Right ventricle myocardium superior (tissue), 1 donor: ENCODE measurements around the gene SIRPA. TPM values are rescaled to one million over a fixed set of nuclear protein-coding genes. Genes with fewer than 3 reads are reported as not detected.
A peak's percentile ranks its signal among the peaks of the same experiment; 100 is the strongest.

Experiments
- ATAC-seq: fragments of 200-7000 bp; cut with Tn5 transposase; one replicate; pipeline ENCODE4 v1.9.1; 2020; ENCODE audit warnings: mild to moderate bottlenecking; ENCODE audit not compliant: poor library complexity
- DNase-seq: peaks from one replicate; pipeline ENCODE4 v3.0.0-alpha.2; 2020
- intact Hi-C: fragments of 100-400 bp; cut with DNase I; formaldehyde crosslinking; loops from one replicate; pipeline ENCODE4 v1.11.2; 2022
- long read RNA-seq: library from polyadenylated mRNA; unstranded; transcript quantifications from one replicate; pipeline ENCODE4 v2.0.0, GENCODE V29; 2021
- total RNA-seq: library from RNA; stranded (reverse); fragmentation: NEBNext Ultra II Directional; extraction: Animal tissue kit (Norgen Biotek cat#: 25700); gene quantifications from one replicate; pipeline ENCODE4 v1.2.1, GENCODE V29; 2021
- donor health status: DM: no; HTN: yes; CAD: no; lungs with severe emphysema.

Gene SIRPA
- total RNA-seq, result 19.5 TPM
- long read RNA-seq, full-length matches to known transcripts, result 32 of 56 reads
- long read RNA-seq, partial matches to known transcripts, result 18 of 56 reads
- long read RNA-seq, other reads (novel, unspliced or antisense), result 6 of 56 reads

- ATAC-seq (peak; percentile 69), DNase-seq (peak; percentile 77)
- intact Hi-C loops, result loop anchor here (5.0 kb wide), 1 partner anchor 93 kb away; no protein-coding TSS in a partner anchor
These were observed at the start of gene SIRPA for GRCh38 chr20:1894951-1895673. Gene SIRPA, plus strand, starts transcription at chr20:1895407. Its CDS starts 41 bp downstream, at chr20:1895448.

- ATAC-seq, result no peak
- intact Hi-C loops, result no loop called here
- no peak for DNase-seq
These were observed 49.5 kb upstream of the SIRPA start for GRCh38 chr20:1845701-1846100.

GRCh38 chr20:1846341-1846740, 48.9 kb upstream of the SIRPA start:
- intact Hi-C loops, result no loop called here
- ATAC-seq (no peak), DNase-seq (no peak)

- intact Hi-C loops, result no loop called here
- DNase-seq, result no peak
- ATAC-seq, result no peak
These were observed 48.3 kb upstream of the SIRPA start for GRCh38 chr20:1846876-1847275.

GRCh38 chr20:1847780-1848179, 47.4 kb upstream of the SIRPA start:
- intact Hi-C loops, result no loop called here
- no peak for DNase-seq
- ATAC-seq, result no peak

GRCh38 chr20:1848373-1848772, 46.8 kb upstream of the SIRPA start:
- ATAC-seq (no peak), DNase-seq (no peak)
- intact Hi-C loops, result no loop called here

GRCh38 chr20:1851396-1851795, 43.8 kb upstream of the SIRPA start:
- ATAC-seq (no peak), DNase-seq (no peak)
- intact Hi-C loops, result no loop called here

GRCh38 chr20:1853473-1853872, 41.7 kb upstream of the SIRPA start:
- ATAC-seq (no peak), DNase-seq (no peak)
- intact Hi-C loops, result no loop called here

- DNase-seq (no peak), ATAC-seq (no peak)
- intact Hi-C loops, result no loop called here
These were observed 41.0 kb upstream of the SIRPA start for GRCh38 chr20:1854246-1854645.

GRCh38 chr20:1855109-1855508, 40.1 kb upstream of the SIRPA start:
- intact Hi-C loops, result no loop called here

GRCh38 chr20:1855690-1856089, 39.5 kb upstream of the SIRPA start:
- DNase-seq (no peak), ATAC-seq (no peak)
- intact Hi-C loops, result no loop called here

More at GRCh38 chr20:1855109-1855508, 40.1 kb upstream of the SIRPA start:
- no peak for DNase-seq
- ATAC-seq, result no peak

- intact Hi-C loops, result no loop called here
- DNase-seq, result no peak
- ATAC-seq, result no peak
These were observed 38.8 kb upstream of the SIRPA start for GRCh38 chr20:1856424-1856823.

GRCh38 chr20:1857466-1857865, 37.7 kb upstream of the SIRPA start:
- DNase-seq, result no peak
- no peak for ATAC-seq
- intact Hi-C loops, result no loop called here

- intact Hi-C loops, result no loop called here
- no peak for ATAC-seq
- DNase-seq, result no peak
These were observed 36.3 kb upstream of the SIRPA start for GRCh38 chr20:1858871-1859270.

- intact Hi-C loops, result no loop called here
- ATAC-seq (no peak), DNase-seq (no peak)
These were observed 34.8 kb upstream of the SIRPA start for GRCh38 chr20:1860446-1860845.

GRCh38 chr20:1861347-1861976, 33.7 kb upstream of the SIRPA start:
- ATAC-seq (no peak), DNase-seq (no peak)
- intact Hi-C loops, result no loop called here

- intact Hi-C loops, result no loop called here
- ATAC-seq (no peak), DNase-seq (no peak)
These were observed 33.1 kb upstream of the SIRPA start for GRCh38 chr20:1861996-1862662.

GRCh38 chr20:1862663-1863053, 32.5 kb upstream of the SIRPA start:
- DNase-seq (no peak), ATAC-seq (no peak)
- intact Hi-C loops, result no loop called here

GRCh38 chr20:1863296-1863695, 31.9 kb upstream of the SIRPA start:
- DNase-seq (no peak), ATAC-seq (no peak)
- intact Hi-C loops, result no loop called here

GRCh38 chr20:1866834-1867233, 28.4 kb upstream of the SIRPA start:
- DNase-seq, result no peak
- intact Hi-C loops, result no loop called here
- no peak for ATAC-seq
